Erythroblast (primary cell): ENCODE results near the gene KIF27.

Experiments used
- DNase-seq, 2 experiments: peaks; one replicate each; lab custom pipeline; 2025; lab: John Stamatoyannopoulos, UW
- GATA1 ChIP-seq: IDR thresholded peaks from 2 replicates; pipeline ENCODE4 v1.6.1; 2011; ENCODE audit warnings: low read depth, mild to moderate bottlenecking, control low read depth, low read length, moderate library complexity
- POLR2A ChIP-seq: IDR thresholded peaks from 2 replicates; pipeline ENCODE4 v1.6.1; 2011; ENCODE audit warnings: mild to moderate bottlenecking, low read length

KIF27 gene

DNA sequence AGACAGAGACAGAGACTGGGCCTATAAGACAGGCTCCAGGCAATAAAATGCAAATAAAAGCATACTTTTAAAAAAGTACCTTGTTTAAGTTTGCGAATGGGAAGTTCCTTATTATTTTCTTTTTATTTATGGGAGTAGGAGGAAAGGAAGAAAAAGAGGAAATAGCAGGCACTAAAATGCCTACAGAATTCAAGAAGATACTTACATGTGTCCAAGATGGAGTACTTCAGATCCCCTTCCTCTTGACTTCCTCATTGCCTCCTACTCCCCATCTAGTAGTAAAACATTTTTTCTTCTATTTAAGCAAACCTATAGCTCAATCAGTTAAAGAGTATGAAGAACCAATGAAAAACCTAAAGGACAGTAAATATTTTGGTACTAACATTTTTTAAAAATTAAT is 128.5 kb downstream of the KIF27 start:
- DNase-seq: no peak
- TF ChIP-seq POLR2A: no peak
- TF ChIP-seq GATA1: no peak
